ENCODE measurements around the gene TEX26. TPM values are rescaled to one million over a fixed set of nuclear protein-coding genes. Genes with fewer than 3 reads are reported as not detected.

The TEX26 gene
- total RNA-seq, 1 donor from 2014 or later, result not detected

DNA sequence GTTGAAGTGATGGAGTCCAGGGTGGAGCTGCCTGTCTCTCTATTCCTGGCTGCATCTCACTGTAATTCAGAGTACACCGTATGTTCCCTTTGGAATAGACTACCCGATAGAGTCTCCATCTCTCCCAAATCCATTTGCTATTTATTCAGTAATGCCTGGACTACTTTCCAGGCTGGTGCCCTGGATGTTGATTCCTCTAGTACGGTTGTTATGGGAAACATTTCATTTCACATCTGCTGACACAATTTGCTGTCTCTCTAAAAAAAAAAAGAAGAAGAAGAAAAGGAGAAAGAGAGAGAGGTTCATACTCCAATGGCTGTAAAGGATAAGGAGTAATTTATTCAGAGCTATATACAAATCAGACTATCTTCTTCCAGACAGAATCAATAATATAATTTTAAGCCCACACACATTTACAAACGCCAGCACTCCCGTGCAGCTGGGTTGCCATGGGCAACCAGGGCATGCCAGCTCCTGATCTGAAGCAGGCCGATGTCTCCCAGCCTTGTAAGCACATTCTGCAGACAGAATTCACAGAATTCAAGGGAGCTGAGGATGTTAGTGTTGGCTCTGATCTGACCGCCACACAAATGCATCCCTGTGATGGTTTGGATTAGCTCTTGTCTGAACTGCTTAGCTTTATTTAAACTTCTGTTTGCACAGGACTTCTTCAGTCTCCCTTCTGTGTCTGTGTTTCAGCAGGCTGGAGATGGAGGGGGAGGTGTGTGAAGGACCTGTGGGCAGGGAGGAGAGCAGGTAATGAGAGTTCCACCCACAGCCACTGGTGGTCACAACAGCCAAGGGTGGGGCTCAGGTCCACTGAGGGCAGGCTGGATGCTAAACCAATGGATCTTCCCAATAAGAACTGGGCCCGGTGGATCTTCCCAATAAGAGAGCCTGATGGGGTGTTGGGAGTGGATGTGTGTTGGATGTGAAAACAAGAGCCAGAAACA, 66.0 kb downstream of the TEX26 start:
- H3K36me3 Mint-ChIP-seq (ENCODE audit: low read depth), result no peaks in the 10 kb centered on the region
- H3K4me1 Mint-ChIP-seq, result no peaks in the 10 kb centered on the region
- no peak overlapping the region for H3K4me3 Mint-ChIP-seq
- no peak for TF ChIP-seq CTCF (conservative IDR thresholded peaks at IDR 0.05)
- no peak overlapping the region for H3K27ac Mint-ChIP-seq (ENCODE audit: unreplicated experiment)
- DNase-seq (ENCODE audit: low read depth, low spot score), result no peak
- H3K27me3 Mint-ChIP-seq (ENCODE audit: low read depth), result no peaks in the 10 kb centered on the region
- H3K9me3 Mint-ChIP-seq, result no peaks in the 10 kb centered on the region

DNA sequence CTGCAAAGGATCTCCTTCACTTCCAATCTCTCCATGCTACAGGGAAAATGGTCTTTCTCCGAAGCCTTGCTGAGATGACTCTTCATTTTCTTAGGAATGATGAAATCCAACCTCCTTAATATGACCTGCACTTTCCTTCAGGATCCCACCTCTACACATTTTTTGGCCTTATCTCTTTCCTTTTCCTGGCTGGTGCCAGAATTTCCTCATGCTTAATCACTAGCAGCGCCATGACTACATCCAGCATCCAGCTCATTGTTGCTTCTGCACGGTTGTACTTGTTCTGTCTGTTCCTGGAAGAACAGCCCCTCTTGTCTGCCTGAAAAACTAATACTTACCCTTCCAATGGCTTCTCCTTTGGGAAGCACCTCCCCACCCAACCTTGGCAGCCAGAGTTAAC, 68.4 kb downstream of the TEX26 start:
- Mint-ChIP-seq H3K36me3 (ENCODE audit: low read depth) (no peaks in the 10 kb centered on the region), H3K27ac (ENCODE audit: unreplicated experiment) (no peak overlapping the region), H3K4me3 (no peak overlapping the region), H3K9me3 (no peaks in the 10 kb centered on the region), H3K4me1 (no peaks in the 10 kb centered on the region), H3K27me3 (ENCODE audit: low read depth) (no peaks in the 10 kb centered on the region)
- DNase-seq (ENCODE audit: low read depth, low spot score), result no peak
- TF ChIP-seq CTCF (conservative IDR thresholded peaks at IDR 0.05), result no peak

DNA sequence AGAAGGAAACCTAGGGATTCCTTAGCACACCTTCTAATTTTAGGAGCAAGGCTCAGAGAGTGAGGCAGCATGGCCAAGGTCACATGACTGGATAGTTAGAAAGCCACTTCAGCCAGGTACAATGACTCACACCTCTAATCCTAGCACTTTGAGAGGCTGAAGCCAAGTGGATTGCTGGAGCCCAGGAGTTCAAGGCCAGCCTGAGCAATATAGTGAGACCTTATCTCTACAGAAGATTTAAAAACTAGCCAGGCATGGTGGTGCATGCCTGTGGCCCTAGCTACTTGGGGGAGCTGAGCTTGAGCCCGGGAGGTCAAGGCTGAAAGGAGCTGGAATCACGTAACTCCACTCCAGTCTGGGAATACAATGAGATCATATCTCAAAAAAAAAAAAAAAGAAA, 69.2 kb downstream of the TEX26 start:
- H3K27me3 Mint-ChIP-seq (ENCODE audit: low read depth), result no peaks in the 10 kb centered on the region
- no peak overlapping the region for H3K27ac Mint-ChIP-seq (ENCODE audit: unreplicated experiment)
- H3K4me1 Mint-ChIP-seq, result no peaks in the 10 kb centered on the region
- TF ChIP-seq CTCF (conservative IDR thresholded peaks at IDR 0.05), result no peak
- DNase-seq (ENCODE audit: low read depth, low spot score), result no peak
- no peaks in the 10 kb centered on the region for H3K36me3 Mint-ChIP-seq (ENCODE audit: low read depth)
- H3K4me3 Mint-ChIP-seq, result no peak overlapping the region
- H3K9me3 Mint-ChIP-seq, result no peaks in the 10 kb centered on the region

DNA sequence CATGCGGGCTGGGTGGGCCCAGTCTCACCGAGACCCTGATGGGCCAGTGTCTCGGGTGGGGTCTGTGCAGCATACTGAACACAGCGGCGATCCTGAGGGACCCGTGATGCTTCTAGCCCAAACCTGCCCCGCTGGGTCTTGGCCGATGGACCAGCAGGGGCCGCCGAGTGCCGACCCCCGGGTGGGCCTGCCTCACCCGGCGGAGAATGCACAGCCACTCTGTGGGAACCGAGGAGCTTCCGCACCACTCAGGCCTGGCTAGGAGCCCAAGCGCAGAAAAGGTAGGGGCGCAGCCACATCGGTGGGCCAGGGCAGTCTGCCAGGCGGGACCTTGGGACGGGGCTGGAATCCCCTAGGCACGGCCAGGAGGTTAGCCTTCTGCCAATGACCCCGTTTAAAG, 72.6 kb downstream of the TEX26 start:
- Mint-ChIP-seq H3K4me1 (no peaks in the 10 kb centered on the region), H3K9me3 (no peaks in the 10 kb centered on the region), H3K4me3 (no peak overlapping the region), H3K36me3 (ENCODE audit: low read depth) (no peaks in the 10 kb centered on the region), H3K27me3 (ENCODE audit: low read depth) (no peaks in the 10 kb centered on the region), H3K27ac (ENCODE audit: unreplicated experiment) (no peak overlapping the region)
- DNase-seq (ENCODE audit: low read depth, low spot score), result no peak
- TF ChIP-seq CTCF (conservative IDR thresholded peaks at IDR 0.05), result no peak

DNA sequence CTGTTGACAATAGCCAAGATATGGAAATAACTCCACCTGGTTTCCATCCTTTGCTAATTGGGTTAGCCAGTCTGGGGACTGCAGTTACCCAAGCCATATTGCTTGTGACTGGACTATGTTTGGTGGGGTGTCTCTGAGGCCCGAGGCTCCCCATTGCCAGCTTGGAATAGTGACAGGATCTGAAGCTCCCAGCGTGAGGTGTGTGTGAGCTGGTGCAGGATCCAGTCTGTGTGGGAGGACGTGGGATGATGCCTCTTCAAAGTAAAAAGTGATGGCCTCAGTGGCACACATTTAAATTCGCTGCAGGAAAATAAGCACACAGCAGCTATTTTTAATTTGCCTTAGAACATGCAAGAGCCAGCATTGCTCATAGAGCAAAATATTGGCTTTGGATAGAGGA, 75.0 kb downstream of the TEX26 start:
- no peak for DNase-seq (ENCODE audit: low read depth, low spot score)
- H3K4me1 Mint-ChIP-seq, result peaks cover 14% of the 10 kb centered on the region
- H3K4me3 Mint-ChIP-seq, result no peak overlapping the region
- H3K9me3 Mint-ChIP-seq, result no peaks in the 10 kb centered on the region
- no peaks in the 10 kb centered on the region for H3K36me3 Mint-ChIP-seq (ENCODE audit: low read depth)
- H3K27me3 Mint-ChIP-seq (ENCODE audit: low read depth), result no peaks in the 10 kb centered on the region
- no peak overlapping the region for H3K27ac Mint-ChIP-seq (ENCODE audit: unreplicated experiment)
- no peak for TF ChIP-seq CTCF (conservative IDR thresholded peaks at IDR 0.05)

All from neural crest cell (in vitro differentiated cells).